ENCODE measurements around the gene ROBO2.

DNA sequence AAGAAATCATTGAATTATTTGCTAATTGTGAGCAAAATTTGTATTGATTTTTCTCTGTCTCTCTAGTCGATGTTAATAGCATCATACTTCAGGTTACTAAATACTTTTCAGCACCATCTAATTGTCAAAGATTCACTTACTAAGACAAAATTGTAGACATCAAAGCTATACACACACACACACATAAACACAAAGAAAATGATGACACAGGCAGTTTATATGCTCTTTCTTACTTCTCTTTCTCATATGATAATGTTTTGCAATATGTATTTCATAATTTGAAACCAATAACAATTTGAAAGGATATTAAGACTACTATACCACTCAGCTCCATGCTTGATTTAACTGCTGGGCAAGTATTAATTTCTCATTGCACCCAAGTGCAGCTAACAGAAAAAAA is 406.2 kb downstream of the ROBO2 start:
- TF ChIP-seq CTCF (IDR thresholded peaks at IDR 0.05), result no peak
- TF ChIP-seq POLR2A (IDR thresholded peaks at IDR 0.05), result no peak

Measured in lower leg skin (tissue), 3 donors.